OCI-LY1 (cell line): Measurements from ENCODE around the gene YEATS4.

Source experiments
- CTCF ChIP-seq: fragments of 200-600 bp; sonication (generic), shearing (Covaris generic); IDR thresholded peaks from 2 replicates; pipeline ENCODE4 v1.5.1; 2017; ENCODE audit warnings: mild to moderate bottlenecking, antibody characterized with exemption, low read length, moderate library complexity, mixed read lengths
- EZH2 ChIP-seq: fragments of 200-600 bp; sonication (generic), shearing (Covaris generic); IDR thresholded peaks from 2 replicates; pipeline ENCODE4 v1.8.0; 2017; ENCODE audit warnings: borderline replicate concordance, mixed run types, mild to moderate bottlenecking, antibody characterized with exemption, low read length, moderate library complexity, mixed read lengths

DNA sequence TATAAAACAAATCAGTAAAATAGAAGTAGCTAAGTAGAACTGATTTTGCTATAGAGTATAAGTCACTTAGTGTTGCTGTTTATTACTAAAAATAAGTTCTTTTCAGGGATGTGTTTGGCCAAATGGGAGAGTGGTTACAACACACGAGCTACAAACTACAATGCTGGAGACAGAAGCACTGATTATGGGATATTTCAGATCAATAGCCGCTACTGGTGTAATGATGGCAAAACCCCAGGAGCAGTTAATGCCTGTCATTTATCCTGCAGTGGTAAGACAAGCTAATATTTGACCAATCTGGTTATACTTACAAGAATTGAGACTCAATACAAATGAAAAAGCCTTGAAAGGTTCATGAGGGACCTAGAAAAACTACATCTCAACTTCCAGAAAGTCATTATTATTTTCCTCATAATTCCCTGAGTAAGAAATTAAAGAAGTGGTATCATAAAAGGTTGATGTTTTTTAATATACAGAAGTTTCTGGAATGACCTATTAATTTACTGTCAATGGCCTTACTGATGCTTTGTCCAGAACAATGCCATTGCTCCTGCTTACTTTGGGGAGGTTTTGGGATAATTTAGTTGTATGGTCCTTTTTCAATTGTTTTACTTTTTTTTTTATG is 9.4 kb upstream of the YEATS4 start:
- TF ChIP-seq CTCF (no peak), EZH2 (no peak)
